DMS53 treated with DMSO at 0.1 percent for 48 hours (cell line): ENCODE results near the gene ASTN2.

Experiments used
- DNase-seq: peaks from one replicate; lab custom pipeline; 2025; ENCODE audit not compliant: unreplicated experiment; lab: John Stamatoyannopoulos, UW

ASTN2 gene

DNA sequence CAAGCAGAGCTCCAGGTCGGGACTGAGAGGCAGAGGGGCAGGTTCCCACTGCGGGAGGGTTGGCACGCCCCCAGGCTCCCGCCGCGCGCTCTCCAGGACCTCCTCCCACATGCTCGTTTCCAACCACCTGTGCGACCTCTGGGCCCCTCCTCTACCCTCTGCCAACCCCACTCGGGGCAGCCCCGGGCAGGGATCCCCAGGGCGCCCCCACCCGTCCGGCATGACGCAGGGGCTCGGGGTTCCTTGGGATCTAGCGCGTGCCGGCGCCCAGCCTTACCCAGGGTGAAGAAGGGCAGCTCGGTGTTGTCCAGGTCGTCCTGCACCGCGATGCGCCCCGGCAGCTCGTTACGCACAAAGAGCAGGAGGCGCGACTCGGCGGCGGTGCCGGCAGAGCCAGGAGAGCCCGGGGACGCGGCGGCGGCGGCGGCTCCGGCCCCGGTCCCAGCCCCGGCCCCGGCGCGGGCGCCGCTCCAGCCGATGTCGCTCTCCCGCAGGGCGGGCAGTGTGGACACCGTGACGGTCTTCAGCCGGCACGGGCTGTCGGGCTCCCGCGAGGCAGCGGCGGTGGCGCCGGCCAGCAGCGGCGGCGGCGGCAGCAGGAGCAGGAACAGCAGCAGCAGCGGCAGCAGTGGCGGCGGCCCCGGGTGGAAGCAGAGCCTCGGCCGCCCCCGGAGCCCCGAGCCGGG is 494 bp downstream of the ASTN2 start:
- DNase-seq, result no peak

DNA sequence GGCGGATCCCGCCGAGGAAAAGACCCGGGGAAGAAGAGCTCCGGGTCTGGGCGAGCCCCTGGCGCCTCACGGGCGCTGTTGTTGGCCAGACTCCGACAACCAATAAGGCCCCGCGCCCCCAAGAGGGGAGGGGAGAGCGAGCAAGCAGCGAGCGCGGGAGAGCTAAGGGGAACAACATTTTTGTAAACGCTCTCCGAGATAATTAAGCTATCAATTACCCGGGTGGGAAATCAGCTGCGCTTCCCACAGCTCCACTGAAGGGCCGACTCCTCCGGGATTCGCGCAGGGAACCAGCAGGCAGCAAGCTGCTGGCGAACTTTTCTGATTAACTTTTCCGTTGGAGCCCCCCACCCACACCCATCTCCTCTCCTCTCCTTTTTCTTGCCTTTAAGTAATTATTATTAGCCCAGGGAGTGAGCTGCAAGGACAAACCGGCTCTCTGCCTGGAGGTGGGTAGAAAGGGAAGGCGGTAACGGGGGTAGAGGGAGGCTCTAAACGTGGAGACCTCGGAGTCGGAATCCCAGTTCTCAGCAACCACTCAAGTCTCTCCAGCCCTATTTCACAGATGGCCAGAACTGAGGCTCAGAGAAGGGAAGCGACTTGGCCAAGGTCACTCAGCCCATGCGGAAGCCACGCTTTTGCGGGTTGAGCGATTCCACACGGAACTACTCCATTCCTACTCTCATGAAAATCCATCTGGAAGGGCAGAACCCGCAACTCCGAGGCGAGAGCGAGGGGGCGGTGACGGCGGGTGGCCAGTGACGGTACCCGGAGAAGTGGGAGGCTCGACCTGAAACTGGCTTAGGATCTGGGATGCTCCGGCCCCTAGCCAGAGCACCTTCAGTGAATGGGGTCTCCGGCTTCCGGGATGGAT is 1.3 kb downstream of the ASTN2 start:
- DNase-seq, result no peak

DNA sequence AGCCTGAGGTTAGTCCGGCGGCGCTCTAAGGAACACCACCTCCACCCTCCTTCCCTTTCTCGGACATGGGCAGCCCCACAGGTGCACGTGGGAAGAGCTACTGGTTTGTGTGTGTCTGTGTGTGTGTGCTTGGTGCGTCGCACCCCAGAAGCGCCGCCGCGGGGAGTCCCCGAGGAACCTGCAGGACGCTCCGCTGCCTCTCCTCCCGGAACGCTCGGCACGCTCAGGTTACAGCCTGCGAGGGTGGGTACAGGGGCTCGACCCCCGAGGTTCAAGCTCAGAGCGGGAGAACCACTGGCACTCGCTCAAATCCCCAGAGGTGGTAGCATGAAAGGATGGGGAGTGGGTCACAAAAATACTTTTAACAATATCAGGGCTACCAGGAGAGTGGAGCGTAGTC is 2.0 kb downstream of the ASTN2 start:
- DNase-seq, result no peak

DNA sequence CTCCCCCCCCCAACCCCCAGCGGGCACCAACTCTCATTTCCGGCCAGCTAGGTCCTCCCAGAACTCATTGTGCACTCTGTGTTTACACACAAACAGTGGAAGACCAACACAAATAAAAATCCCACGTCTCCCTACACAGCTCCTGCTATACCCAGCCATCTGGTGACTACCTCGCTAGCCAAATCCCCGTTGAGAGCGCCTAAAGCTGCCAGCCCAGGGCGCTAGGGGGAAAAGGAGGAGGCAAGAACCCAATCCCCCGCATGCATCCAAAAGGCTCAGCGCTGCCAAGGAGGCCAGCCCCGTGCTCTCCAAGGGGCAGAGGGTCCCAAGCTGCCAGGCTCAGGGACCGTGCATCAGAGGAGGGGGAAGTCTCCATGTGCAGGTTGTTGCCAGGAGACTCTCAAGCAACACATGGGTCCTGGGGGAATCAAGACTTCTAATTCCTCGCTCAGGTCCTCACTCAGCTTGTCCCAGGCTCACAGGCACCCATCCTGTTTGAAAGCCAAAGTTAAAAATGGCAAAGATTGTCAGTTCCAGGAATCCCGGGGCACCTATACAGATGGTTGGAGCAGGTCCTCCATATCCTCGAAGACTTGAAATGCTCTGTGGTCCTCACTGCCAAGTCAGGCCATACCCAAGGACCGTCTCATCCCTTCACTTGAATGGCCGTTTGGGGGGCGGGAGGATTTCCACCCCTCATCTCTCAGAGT is 2.7 kb downstream of the ASTN2 start:
- DNase-seq, result peak; percentile 34

DNA sequence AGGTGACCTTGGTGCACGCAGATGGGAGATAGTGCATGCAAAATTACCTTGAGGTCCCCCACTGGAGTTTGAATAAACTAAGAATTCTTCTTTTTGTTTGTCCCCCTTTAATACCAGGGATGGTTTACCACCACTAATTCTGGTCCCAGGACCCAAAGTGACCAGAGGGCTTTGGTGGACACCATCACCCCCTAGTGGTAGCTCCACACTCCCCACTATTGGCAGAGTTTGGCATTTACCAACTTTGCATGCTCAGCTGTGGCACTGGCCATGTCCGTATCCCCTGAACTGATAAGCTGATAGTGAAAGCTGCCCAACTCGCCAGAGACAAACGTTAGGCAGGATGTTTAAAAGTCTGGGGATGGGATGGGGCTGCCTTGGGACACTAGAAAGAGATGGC is 3.3 kb downstream of the ASTN2 start:
- peak; percentile 54 for DNase-seq

DNA sequence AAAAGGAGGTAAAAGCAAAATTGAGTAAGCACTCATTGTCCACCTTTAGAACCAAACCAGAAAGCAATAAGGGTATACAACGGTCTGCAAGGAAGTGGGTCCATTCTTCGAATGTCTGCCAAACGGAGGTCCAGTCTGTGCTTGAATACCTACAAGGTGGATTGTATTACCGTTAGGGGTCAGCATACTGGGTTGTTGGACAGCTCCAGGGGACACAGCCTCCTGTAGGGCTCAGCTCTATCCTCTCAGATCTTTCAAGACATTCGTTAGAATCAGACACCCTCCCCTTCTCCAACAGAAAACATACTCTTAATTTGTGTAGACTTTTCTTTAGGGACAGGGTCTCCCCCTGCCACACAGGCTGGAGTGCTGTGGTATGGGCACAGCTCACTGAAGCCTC is 5.5 kb downstream of the ASTN2 start:
- DNase-seq, result no peak

DNA sequence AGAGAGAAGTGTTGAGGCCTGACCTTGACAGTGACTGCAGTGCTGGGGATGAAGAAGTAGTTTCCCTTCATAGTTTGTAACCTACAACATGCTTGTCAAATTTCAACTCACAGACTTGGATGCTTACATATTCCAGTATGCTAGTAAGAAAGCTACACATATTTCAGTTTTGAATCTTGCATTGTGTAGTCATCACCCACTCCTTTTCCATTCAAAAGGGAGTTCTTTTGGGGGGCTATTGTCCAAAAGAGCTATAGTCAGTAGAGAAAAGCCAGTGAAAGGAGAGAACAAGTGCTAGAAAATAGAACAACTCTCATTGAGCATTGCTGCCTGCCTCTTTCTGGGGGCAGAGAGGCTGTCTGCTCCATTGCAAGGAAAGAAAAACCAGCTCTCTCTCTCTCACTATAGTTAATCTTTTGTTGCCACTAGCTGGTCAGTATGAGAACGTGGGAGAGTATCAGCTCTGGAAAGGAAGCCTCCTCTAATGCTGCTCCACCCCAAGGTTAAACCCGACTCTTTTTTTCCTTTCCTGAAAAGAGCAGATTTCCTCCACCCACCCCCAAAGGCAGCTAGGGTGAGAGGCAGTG is 7.3 kb downstream of the ASTN2 start:
- no peak for DNase-seq

DNA sequence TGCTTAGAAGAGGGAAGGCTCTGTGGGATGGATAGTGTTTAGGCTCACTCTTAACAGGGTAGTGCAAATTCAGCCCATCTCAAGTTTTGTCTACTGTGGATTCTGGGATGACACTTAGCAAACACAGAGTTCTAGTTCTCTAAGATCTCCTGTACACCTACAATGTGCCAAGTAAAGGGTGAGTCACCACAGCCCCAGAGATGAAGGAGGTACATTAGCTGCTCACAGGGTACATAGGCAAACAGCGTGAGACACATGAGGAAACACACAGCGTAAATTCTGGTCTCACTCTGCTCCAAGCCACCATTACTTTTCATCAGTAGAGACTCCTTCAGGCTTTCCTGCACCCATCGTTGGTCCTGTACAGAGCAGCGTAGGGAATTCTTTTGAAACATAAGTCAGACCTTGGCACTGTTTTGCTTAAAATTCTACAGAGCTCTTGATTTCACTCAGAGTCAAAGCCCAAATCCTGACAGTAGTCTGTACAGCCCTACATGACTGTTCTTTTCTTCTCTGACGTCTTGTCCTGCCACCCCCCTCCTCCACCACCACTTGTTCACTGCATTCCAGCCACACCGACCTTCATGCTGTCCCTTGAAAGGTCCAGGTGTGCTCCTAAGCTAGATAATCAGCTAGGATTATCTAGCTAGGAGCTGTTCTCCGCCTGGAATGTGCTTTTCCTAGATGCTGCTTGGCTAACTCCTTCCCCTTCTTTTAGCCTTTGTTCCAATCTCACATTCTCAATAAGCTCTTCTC is 8.7 kb downstream of the ASTN2 start:
- DNase-seq, result no peak

DNA sequence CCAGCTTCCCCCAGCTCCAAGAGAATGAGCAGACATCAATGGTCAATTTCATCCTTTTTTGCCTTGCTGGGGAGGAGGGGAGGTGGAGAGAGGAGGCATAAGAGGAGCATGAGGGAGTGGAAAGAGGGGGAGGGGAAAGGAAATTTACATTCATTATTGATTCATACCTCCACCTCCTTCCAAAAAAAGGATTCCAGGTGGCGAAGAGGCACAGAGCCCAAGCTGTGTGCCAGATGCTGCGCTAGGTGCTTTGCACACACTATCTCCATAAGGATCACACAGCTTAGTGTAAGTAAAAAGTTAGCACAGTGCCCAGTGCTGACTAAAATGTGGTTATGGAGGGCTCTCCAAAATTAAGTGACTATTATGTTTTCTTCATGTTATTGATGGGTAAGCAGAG is 11.0 kb downstream of the ASTN2 start:
- no peak for DNase-seq

DNA sequence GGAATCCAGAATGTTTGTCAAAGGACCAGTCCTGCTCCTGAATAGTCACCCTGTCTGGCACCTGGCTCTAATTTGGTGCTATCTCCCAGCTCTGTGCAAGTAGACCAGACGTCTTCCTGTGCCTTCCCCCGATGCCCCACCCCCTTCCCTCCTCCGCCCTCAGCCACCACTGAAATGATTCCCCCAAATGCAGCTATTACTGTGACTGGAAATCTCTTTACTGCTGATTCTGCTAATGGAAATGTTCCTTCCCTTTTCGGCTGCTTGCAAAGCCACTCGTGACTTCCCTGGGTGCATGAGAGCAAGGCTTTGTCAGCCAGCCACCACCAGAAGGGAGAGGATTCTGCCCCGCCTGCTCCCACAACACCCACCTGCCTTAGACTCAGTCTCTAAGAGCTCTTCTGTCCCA is 11.4 kb downstream of the ASTN2 start:
- DNase-seq, result no peak

DNA sequence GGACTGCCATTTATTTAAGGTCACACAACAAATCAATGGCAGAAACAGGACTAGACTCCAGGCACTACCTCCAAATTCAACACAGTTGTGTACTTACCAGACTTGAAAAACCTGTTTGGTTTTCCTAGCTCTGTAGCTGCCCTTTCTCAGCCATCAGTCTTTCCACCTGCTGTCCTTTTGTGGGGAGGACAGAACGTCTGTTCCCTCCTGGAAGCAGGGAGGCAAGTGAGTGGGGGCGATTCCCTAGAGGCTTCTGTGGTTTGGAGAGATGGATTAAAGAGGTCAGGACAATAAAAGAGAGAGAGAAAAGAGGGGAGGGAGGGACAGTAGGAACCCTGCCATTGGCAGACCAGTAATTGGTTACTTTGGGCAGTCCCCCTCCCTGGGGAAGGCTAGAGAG is 14.7 kb downstream of the ASTN2 start:
- peak; percentile 91 for DNase-seq

DNA sequence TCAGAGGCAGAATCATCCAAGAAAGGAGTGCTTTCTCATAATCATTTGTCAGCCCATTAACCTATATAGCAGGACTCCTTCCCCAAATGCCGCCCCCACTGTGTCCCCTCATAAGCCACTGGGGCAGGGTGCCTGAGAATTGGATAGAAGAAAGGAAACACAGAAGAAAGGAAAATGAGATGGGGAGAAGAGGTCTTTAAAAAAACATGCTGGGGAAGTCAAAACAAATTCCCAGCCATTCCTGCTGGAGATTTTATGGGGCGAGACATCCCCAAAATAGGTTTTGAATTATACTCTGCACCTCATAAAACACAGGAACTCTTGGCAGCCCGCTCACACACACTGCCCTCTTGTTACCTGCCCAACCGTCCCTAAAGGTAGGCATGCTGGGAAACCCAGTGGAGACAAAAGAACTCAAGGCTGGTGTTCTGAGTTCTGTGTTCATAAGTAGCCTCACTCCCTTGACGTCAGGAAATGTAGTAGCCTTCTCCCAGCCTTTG is 19.7 kb downstream of the ASTN2 start:
- DNase-seq, result no peak

DNA sequence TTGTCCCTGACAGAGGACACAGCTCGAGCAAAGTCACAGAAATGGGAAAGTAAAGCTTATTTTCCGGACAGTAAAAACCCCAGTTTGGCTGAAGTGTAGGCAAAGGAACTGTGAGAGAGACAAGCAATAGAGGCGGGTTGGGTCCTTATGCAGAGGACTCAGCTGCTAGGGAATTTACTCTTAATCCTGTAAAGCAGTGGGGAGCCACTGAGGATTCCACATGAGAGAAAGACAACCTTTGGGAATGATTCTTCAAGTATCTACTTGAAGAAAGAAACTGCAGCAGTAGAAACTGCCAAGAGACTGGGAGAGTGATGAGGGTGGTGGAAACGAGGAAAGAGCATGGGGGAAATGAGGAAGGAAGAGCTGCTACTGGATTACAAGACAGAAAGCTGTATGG is 20.2 kb downstream of the ASTN2 start:
- DNase-seq, result no peak

DNA sequence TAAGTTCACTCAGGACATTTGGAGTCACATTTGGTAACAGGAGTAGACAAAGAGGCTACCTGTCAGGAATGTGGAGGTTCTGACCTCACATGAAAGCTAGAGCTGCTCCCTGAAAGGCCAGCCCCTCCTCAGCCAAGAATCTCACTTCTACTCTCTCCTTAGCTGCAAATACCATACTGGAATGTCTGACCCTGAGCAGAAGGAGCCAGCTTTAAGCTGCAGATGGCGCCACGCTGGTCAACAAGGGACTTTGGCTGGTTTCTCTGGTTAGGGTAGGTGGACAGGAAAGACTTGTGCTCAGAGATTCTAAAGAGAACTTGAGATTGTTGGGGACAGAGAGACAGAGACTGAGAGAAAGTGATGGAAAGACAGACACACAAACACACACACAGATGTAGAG is 21.9 kb downstream of the ASTN2 start:
- no peak for DNase-seq

DNA sequence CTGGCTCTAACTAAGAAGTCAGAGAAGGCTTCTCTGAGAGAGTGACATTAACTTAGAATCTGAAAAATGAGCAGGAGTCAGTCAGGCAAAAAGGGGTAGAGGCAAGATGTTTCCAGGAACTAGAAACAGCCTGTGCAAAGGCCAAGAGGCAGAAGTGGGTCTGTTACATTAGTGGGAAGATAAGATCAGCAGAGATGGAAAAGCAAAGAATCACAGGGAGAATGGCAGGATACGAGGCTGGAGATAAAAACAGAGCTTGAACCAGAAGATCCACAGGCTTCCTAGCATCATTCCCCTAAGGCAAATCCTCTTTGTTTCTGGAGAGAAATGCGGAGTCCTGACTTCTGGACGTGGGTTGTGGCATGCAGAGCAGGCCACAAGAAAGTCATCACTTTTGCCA is 27.4 kb downstream of the ASTN2 start:
- DNase-seq, result no peak

DNA sequence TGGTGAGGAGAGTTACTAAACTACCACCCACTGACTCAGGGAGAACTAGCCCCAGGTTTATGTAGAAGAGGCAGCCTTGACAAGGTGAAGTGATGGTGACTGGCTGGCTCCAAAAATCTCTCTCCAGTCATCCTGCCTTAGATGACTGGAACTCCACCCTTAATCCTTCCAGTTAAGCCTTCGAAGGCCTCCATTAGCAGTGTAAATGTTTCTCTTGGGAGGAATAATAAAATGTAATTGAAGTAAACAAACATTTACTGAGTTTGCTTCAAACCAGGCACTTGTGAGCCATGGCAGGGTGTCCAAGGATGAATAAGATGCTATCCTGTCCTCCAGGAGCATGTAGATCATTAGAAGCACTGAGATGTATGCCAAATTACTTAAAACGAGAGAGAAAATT is 35.5 kb downstream of the ASTN2 start:
- DNase-seq, result no peak

DNA sequence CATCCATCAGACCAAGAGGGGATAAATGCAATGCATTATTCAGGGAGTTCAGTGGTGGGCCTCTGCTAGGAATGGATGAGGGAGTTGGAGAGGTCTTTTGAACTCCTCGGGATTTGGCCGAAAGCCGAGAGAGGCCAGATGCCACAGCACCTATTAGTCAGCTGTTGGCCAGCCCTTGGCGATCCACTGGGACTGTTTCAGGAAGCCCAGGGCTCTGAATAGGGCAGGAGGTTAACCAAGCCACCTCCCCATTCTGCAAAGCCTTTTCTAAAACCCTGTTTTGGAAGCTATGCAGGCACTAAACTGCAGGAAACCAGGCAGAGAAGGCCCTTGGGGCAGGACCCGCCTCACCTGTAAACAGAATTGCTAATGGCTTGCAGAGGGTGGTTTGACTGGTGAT is 37.8 kb downstream of the ASTN2 start:
- DNase-seq, result no peak

DNA sequence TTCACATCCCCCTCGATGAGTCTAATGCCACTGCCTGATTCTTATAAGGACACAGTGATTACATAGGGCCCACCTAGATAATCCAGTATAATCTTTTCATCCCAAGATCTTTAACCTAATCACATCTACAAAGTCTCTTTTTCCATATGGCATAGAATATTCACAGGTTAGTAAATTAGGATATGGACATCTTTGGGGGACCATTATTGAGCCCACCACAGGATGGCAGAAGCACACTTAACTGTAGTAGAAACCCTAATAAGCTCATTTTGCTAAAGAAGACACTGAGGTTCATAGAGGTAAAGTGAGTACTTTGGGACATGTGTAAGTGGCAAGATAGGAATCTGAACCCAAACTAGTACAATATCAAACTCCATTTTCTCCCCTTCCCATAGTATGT is 38.9 kb downstream of the ASTN2 start:
- DNase-seq, result no peak

DNA sequence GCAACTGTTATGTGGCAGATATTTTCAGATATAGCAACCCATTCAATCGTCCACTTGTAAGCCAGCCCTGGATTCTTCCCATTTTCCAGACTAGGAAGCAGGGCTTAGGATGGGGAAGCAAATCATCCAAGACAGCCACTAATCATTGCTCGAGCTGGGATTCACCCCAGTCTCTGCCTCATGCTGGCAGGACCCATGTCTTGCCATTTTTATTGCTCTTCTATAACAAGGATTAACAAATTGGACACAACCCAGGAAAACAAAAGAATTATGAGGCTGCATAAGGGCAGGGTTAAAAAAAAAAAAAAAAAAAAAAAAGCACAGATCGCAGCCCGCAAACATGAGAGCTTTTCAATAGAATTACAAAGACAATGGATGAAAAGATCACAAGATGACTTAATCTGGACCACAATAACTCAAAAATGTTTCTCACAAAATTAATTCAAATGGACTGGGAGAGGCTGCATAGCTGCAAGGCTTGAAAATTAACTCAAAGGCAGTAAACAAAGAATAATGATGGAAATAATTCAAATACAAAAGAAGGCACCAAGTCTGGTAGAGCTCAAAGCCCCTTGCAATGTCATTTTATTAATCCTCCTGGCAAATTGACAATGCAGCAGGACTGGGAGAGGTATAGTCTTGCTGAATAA is 40.7 kb downstream of the ASTN2 start:
- no peak for DNase-seq

DNA sequence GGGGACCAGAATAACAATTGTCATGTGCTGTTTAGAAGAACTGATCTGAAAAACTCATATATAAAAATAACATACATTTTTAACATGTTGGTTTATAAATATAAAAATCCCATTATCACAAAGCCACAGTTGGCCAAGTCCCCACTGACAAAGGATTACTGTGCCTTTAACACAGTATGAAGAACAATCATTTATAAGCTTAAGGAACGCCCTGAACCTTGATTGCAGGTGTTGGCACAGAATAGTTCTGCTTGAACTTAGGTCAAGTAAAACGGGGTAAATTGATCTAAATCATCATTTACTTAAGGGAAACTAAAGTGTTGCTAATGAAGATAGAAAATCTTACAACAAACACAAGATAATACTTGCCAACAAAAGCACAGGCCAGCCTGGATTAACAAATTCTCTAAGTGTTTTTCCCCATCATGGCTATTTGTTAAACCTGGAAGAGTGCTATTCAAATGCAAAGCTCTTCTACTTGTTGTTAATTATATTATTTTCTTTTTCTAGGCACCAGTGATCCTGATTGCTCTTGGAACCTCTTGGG is 46.1 kb downstream of the ASTN2 start:
- no peak for DNase-seq
